Brain microvascular endothelial cell (primary cell): ENCODE results near the gene KCNMA1.

Source experiments
- DNase-seq: peaks from one replicate; pipeline ENCODE4 v3.0.0-alpha.2; 2020
- H3K27ac ChIP-seq: fragments of 250-450 bp; sonication (Bioruptor Pico); 2 replicates; pipeline ENCODE4 v1.5.1; 2020; ENCODE audit warnings: mild to moderate bottlenecking, moderate library complexity
- H3K27me3 ChIP-seq: fragments of 250-450 bp; sonication (Bioruptor Pico); replicated peaks from 2 replicates; pipeline ENCODE4 v1.5.1; 2020; ENCODE audit warnings: mild to moderate bottlenecking
- H3K36me3 ChIP-seq: fragments of 250-450 bp; sonication (Bioruptor Pico); replicated peaks from 2 replicates; pipeline ENCODE4 v1.5.1; 2020; ENCODE audit warnings: mild to moderate bottlenecking
- H3K4me3 ChIP-seq: 2 replicates; pipeline ENCODE4 v1.5.1; 2011; ENCODE audit warnings: low read depth, mild to moderate bottlenecking, control low read depth, low read length, moderate library complexity
- in situ Hi-C: cut with HindIII; loops from 2 replicates; pipeline ENCODE4 v1.10.0; 2017; ENCODE audit warnings: low sequenced_read_pairs, low pct_ligation_motif_present
- TF ChIP-seq, protein P1 (sequence below): IDR thresholded peaks from 2 replicates; pipeline ENCODE4 v1.5.1; 2011; ENCODE audit warnings: low read depth, mild to moderate bottlenecking, moderate library complexity, low read length, control low read depth, inconsistent platforms; ENCODE audit errors: missing control alignments

Gene KCNMA1

DNA sequence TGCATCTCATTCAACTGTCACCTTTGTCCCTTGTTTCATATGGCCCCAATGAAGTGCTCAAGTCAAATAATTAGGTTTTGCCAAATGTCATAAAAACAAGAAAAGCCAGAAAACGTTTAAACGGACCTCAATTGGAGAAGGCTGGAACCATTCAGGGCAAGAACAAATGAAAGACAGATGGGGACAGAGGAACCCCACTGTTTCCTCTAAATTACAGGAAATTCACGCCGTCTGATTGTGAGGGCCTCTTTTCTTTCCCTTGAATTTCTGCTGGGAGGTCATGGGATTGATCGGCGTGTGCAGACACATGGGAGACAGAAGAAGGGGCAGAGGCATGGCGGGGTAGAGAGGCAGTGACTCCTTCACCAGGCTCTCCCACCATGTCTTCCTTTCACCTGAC lies 656.4 kb downstream of the KCNMA1 start:
- no peak for DNase-seq
- H3K27me3 ChIP-seq: no peaks in the 10 kb centered on the region
- no peaks in the 10 kb centered on the region for H3K36me3 ChIP-seq
- H3K27ac ChIP-seq: no peak overlapping the region
- no peak overlapping the region for H3K4me3 ChIP-seq
- in situ Hi-C loops: no loop called here
- TF ChIP-seq, protein P1, sequence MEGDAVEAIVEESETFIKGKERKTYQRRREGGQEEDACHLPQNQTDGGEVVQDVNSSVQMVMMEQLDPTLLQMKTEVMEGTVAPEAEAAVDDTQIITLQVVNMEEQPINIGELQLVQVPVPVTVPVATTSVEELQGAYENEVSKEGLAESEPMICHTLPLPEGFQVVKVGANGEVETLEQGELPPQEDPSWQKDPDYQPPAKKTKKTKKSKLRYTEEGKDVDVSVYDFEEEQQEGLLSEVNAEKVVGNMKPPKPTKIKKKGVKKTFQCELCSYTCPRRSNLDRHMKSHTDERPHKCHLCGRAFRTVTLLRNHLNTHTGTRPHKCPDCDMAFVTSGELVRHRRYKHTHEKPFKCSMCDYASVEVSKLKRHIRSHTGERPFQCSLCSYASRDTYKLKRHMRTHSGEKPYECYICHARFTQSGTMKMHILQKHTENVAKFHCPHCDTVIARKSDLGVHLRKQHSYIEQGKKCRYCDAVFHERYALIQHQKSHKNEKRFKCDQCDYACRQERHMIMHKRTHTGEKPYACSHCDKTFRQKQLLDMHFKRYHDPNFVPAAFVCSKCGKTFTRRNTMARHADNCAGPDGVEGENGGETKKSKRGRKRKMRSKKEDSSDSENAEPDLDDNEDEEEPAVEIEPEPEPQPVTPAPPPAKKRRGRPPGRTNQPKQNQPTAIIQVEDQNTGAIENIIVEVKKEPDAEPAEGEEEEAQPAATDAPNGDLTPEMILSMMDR: no peak

DNA sequence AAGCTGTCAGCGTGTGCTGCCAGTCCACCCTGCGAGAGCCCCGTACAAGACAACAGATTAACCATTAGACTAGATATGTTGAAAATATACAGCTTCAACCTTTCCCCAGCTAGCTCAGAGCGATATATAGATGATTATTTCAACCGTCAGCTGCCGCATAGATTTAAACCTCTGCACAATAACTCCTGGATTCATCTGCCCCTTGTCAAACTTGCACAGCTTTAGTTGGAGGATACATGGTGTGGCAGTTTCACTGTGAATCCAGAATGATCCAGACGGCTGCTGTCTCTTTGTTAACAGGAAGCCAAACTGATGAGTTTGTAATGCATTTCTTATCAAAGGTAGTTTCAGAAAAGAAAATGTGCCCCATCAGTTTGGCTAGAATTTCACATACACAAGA lies 659.7 kb downstream of the KCNMA1 start:
- in situ Hi-C loops: no loop called here
- H3K4me3 ChIP-seq: no peak overlapping the region
- DNase-seq: no peak
- H3K27me3 ChIP-seq: no peaks in the 10 kb centered on the region
- TF ChIP-seq, protein P1: no peak
- H3K27ac ChIP-seq: no peak overlapping the region
- no peaks in the 10 kb centered on the region for H3K36me3 ChIP-seq

DNA sequence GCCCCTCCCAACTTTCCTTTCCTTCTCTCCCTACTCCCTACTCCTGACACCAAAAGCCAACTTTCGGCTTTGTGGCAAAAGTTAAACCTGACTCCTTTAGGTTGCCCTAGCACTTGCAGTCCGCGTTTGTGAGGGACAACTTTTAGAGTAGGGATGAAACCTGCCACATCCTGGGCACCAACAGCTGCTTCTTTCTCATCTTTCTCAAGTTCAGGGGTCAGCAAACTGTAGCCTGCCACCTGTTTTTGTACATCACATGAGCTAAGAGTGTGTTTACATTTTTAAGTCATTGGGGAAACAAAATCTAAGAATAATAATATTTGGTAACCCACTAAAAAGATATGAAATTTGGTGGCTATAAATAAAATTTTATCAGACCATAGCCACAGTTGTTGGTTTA lies 660.6 kb downstream of the KCNMA1 start:
- H3K36me3 ChIP-seq: no peaks in the 10 kb centered on the region
- TF ChIP-seq, protein P1: no peak
- no peaks in the 10 kb centered on the region for H3K27me3 ChIP-seq
- H3K27ac ChIP-seq: no peak overlapping the region
- no peak for DNase-seq
- no peak overlapping the region for H3K4me3 ChIP-seq
- in situ Hi-C loops: no loop called here

DNA sequence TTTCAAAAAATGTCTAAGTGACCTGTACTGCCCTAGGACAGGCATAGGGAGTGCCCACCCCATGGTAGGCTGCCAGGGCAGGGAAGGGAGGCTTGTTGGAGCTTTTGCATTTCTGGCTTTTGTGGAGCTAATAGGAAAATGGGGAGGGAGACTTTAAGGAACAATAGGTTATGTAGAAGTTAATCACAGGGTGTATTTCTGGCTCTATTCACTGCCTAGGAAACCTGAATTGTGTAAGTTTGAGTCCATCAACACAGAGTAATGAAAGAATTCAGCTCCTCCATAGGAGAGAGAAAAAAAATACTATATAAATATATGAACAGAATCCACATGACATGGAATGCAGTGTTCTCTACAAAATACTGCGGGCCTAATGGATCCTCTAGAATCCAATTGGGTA lies 661.5 kb downstream of the KCNMA1 start:
- H3K4me3 ChIP-seq: no peak overlapping the region
- TF ChIP-seq, protein P1: no peak
- no peak for DNase-seq
- H3K27ac ChIP-seq: no peak overlapping the region
- in situ Hi-C loops: no loop called here
- no peaks in the 10 kb centered on the region for H3K36me3 ChIP-seq
- H3K27me3 ChIP-seq: no peaks in the 10 kb centered on the region

DNA sequence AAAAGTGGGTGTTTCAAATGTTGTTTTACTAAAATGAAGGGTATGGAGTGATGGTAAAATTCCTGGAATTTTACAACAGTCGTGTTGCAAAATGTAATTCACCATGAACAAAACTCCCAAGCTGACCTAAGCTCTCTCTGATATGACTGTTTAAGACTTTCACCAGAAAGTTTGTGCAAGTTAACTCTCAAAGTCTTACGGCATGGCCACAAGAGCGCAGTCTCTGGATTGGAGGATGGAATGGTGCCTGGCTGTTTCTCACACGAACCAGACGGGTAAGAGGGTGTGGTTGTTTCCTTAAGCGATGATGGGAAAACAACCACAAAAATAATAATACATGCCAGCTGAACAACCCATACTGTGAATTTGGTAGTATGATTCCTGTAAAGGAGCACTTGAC lies 662.5 kb downstream of the KCNMA1 start:
- H3K4me3 ChIP-seq: no peak overlapping the region
- no peak overlapping the region for H3K27ac ChIP-seq
- in situ Hi-C loops: no loop called here
- H3K27me3 ChIP-seq: no peaks in the 10 kb centered on the region
- DNase-seq: no peak
- TF ChIP-seq, protein P1: no peak
- no peaks in the 10 kb centered on the region for H3K36me3 ChIP-seq

DNA sequence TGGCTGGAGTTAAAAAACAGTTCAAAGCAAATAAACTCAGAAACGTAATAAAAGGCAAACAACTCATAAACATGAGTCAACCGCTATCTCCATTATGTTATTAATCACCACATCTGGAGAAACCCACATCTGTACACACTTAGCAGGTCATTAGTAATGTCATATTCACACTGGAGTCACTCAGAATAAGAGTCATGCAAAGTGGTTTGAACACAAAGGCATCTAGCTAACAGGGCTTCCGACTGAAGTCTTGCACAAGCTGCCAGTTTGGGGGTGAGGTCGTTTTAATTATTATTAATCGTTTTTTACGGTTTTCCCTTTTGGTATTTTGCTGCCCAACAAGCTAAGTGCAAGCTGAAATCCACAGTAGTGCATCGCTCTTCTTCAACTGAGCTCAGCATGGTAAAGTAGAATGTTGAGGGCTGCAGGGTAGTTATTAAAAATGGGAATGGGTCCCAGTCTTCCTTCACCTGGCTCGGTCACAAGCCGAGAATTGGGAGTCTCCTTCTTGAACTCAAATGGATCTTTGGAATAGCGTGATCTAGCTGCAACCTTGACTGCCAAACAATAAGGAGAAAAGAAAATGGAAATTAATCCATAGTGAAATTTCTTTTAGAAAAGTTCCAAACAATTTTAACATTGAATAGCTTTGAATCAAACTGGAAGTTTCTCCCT lies 663.5 kb downstream of the KCNMA1 start:
- Histone ChIP-seq H3K27ac (no peak overlapping the region), H3K36me3 (no peaks in the 10 kb centered on the region), H3K27me3 (no peaks in the 10 kb centered on the region), H3K4me3 (no peak overlapping the region)
- in situ Hi-C loops: no loop called here
- DNase-seq: no peak
- TF ChIP-seq, protein P1: no peak
